ENCODE data around the gene CES5A. TPM values are rescaled to one million over a fixed set of nuclear protein-coding genes. Genes with fewer than 3 reads are reported as not detected.

The CES5A gene
- total and polyA plus RNA-seq, 2 of the 4 experiments (the other 2 are of a cell fraction), result not detected

DNA sequence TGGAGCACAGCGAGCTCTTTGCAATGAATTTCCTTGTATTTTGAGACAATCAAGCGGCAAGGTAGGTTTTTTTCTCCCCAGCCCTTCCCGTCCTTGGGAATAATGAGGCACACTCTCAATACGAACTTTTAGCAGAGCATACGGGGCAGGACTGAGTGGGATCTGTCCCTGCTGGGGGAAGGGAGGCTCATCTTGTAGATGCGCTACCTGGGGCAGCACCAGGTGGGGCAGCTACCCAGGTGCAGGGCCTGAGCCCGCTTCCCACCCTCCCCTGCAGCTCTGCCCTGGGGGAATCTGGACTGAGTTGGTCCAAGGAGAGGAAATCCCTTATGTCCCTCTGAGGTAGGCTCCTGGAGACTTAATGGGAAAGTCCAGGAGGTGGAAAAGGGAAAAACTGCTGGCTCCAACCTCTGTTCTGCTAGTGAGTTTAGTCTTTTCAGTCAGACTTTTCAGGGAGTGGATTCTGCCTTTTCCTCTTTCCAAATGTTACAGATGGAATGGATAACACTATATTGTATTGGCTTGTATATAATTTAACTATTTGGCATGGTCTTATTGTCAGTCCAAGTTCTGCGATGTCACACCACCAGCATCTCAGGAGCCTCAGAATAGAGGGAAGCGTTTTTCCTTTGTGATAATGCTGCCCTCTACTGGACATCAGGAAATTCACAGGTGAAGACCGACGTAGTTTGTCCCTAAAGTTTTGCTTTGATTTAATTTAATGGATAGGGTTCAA lies 32.6 kb downstream of the CES5A start (continued):
- TF ChIP-seq RCOR1 (IDR thresholded peaks at IDR 0.05; ENCODE audit: insufficient replicate concordance, low read length), result no peak

DNA sequence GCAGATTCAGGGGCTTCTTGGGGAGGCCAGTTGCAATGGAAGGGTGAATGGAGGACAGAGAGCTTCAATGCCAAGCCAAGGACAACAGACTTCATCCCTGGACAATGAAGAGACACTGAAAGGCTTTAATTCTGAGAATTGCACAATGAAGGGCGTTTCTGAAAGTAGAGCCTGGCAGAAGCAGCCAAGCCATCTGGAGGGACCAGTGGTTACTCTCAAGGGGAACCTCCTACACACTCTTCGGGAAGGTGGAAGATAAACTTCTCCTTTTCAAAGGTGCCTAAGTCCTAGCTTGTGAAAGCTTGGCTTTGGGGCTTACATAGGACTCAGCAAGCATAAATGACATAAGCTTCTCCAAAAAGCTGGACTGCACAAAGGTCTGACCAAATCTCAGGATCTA lies 36.1 kb downstream of the CES5A start:
- no peak overlapping the region for H2AK5ac ChIP-seq (ENCODE audit: low read depth, low read length)
- no peaks in the 10 kb centered on the region for H3K36me3 ChIP-seq (ENCODE audit: control insufficient read depth, insufficient read depth, low read length)
- no peak overlapping the region for H3K56ac ChIP-seq (ENCODE audit: extremely low read depth, insufficient read depth, low read length)
- no peak overlapping the region for H2BK5ac ChIP-seq (ENCODE audit: low read depth, low read length, poor library complexity, severe bottlenecking)
- H3K4me3 ChIP-seq (ENCODE audit: insufficient read depth, low read depth, low read length), result no peak overlapping the region
- H3K4ac ChIP-seq (ENCODE audit: low read depth, low read length), result no peak overlapping the region
- no peak overlapping the region for H2BK15ac ChIP-seq (ENCODE audit: low read depth, low read length)
- no peaks in the 10 kb centered on the region for H3K9me1 ChIP-seq (ENCODE audit: insufficient read depth, low read length)
- no peaks in the 10 kb centered on the region for H3K9me3 ChIP-seq (ENCODE audit: control insufficient read depth, insufficient read depth, low read length)
- H3K14ac ChIP-seq (replicated peaks; ENCODE audit: low read depth, low read length), result no peak overlapping the region
- no peak overlapping the region for H3K9ac ChIP-seq (ENCODE audit: low read depth, low read length)
- dilution Hi-C loops (cut with HindIII; ENCODE audit: low sequenced_read_pairs, unreplicated experiment), result no loop called here
- no peak overlapping the region for H4K91ac ChIP-seq (ENCODE audit: insufficient read depth, low read depth, low read length)
- no TSS peak for BruUV-seq (replicated peaks)
- no peaks in the 10 kb centered on the region for H3K4me1 ChIP-seq (ENCODE audit: control insufficient read depth, insufficient read depth, low read length)
- H3K27ac ChIP-seq (ENCODE audit: insufficient read depth, low read length), result no peak overlapping the region
- H2BK120ac ChIP-seq (ENCODE audit: low read depth, low read length), result no peak overlapping the region
- no peaks in the 10 kb centered on the region for H4K20me1 ChIP-seq (ENCODE audit: insufficient read depth, low read length)
- ATAC-seq (ENCODE audit: low read depth) (no peak), DNase-seq (no peak)
- intact Hi-C loops (cut with micrococcal nuclease), result no loop called here
- in situ Hi-C loops (cut with MboI; ENCODE audit: low sequenced_read_pairs), result no loop called here
- H4K5ac ChIP-seq (ENCODE audit: low read depth, low read length), result no peak overlapping the region
- no peak overlapping the region for H4K8ac ChIP-seq (ENCODE audit: low read depth in 2 of 2, low read length in 2 of 2)
- no peak overlapping the region for H2AFZ ChIP-seq (replicated peaks; ENCODE audit: low read length, poor library complexity)
- no peaks in the 10 kb centered on the region for H3K79me1 ChIP-seq (ENCODE audit: low read depth in 1 of 2, low read length in 2 of 2)
- H3K4me2 ChIP-seq (ENCODE audit: low read depth, low read length), result no peak overlapping the region
- H2BK20ac ChIP-seq (ENCODE audit: low read depth, low read length), result no peak overlapping the region
- H3K27me3 ChIP-seq (ENCODE audit: control insufficient read depth, insufficient read depth, low read length), result no peaks in the 10 kb centered on the region
- ChIA-PET CTCF (interaction anchor here (1.0 kb wide), 1 partner anchor 374 kb away, joined by 3 read pairs; no protein-coding TSS in a partner anchor), POLR2A (ENCODE audit: unreplicated experiment) (no interaction called here)
- TF ChIP-seq, protein P1, sequence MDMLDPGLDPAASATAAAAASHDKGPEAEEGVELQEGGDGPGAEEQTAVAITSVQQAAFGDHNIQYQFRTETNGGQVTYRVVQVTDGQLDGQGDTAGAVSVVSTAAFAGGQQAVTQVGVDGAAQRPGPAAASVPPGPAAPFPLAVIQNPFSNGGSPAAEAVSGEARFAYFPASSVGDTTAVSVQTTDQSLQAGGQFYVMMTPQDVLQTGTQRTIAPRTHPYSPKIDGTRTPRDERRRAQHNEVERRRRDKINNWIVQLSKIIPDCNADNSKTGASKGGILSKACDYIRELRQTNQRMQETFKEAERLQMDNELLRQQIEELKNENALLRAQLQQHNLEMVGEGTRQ (IDR thresholded peaks at IDR 0.05; ENCODE audit: low read depth, low read length), result no peak
- TF ChIP-seq, protein P2, sequence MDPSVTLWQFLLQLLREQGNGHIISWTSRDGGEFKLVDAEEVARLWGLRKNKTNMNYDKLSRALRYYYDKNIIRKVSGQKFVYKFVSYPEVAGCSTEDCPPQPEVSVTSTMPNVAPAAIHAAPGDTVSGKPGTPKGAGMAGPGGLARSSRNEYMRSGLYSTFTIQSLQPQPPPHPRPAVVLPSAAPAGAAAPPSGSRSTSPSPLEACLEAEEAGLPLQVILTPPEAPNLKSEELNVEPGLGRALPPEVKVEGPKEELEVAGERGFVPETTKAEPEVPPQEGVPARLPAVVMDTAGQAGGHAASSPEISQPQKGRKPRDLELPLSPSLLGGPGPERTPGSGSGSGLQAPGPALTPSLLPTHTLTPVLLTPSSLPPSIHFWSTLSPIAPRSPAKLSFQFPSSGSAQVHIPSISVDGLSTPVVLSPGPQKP (IDR thresholded peaks at IDR 0.05; ENCODE audit: borderline replicate concordance, low read depth, low read length), result no peak
- TF ChIP-seq CEBPB (IDR thresholded peaks at IDR 0.05; ENCODE audit: low read depth, low read length) (no peak), RAD21 (IDR thresholded peaks at IDR 0.05; ENCODE audit: low read length) (no peak), MAZ (IDR thresholded peaks at IDR 0.05; ENCODE audit: borderline replicate concordance, low read depth, low read length) (no peak), CHD1 (IDR thresholded peaks at IDR 0.05; ENCODE audit: low read depth, low read length) (no peak), POLR2A (IDR thresholded peaks at IDR 0.05; ENCODE audit: low read depth, low read length) (no peak), BHLHE40 (IDR thresholded peaks at IDR 0.05; ENCODE audit: low read depth, low read length) (no peak), RCOR1 (IDR thresholded peaks at IDR 0.05; ENCODE audit: insufficient replicate concordance, low read length) (no peak), FOS (IDR thresholded peaks at IDR 0.05; ENCODE audit: low read depth, low read length) (no peak), SMC3 (IDR thresholded peaks at IDR 0.05; ENCODE audit: low read depth, low read length) (no peak), NFE2L2 (IDR thresholded peaks at IDR 0.05; ENCODE audit: low read depth, low read length) (no peak)
- no peak overlapping the region for H3K23ac ChIP-seq (ENCODE audit: low read depth, low read length)
- H2AK9ac ChIP-seq (replicated peaks; ENCODE audit: low read depth, low read length, poor library complexity), result no peak overlapping the region
- no CpG with 5 or more reads among the region's 2 CpGs for WGBS, 2 experiments (ENCODE audit: extremely low coverage in 2 of 2, insufficient read length in 1 of 2)
- H3K18ac ChIP-seq (ENCODE audit: low read depth, low read length), result no peak overlapping the region

All from IMR-90 (cell line).